Fibroblast of peridontal ligament (primary cell): ENCODE data around the gene PGBD4.
A peak's percentile ranks its signal among the peaks of the same experiment; 100 is the strongest.
"Not testable (repeated sequence)": the region's sequence is repeated elsewhere in the genome, so short reads cannot be mapped to it uniquely, and the experiment has no call there.

Experiments used
- DNase-seq: peaks from one replicate; pipeline ENCODE4 v3.0.0-alpha.2; 2010; ENCODE audit errors: extremely low read depth

PGBD4 gene

GRCh38 chr15:34114215-34114614 lies 12.3 kb downstream of the PGBD4 start:
- no peak for DNase-seq

- DNase-seq, result no peak
Measured at GRCh38 chr15:34114739-34115138, 12.9 kb downstream of the PGBD4 start.

GRCh38 chr15:34116620-34117019 lies 14.7 kb downstream of the PGBD4 start:
- DNase-seq, result no peak

GRCh38 chr15:34119291-34119690 lies 17.4 kb downstream of the PGBD4 start:
- peak; percentile 24 for DNase-seq

- DNase-seq, result not testable (repeated sequence)
Measured at GRCh38 chr15:34120420-34120819, 18.5 kb downstream of the PGBD4 start.

- DNase-seq, result not testable (repeated sequence)
Measured at GRCh38 chr15:34121786-34122185, 19.9 kb downstream of the PGBD4 start.

GRCh38 chr15:34122771-34123183 lies 20.9 kb downstream of the PGBD4 start:
- peak; percentile 46 for DNase-seq

- no peak for DNase-seq
Measured at GRCh38 chr15:34124651-34125050, 22.8 kb downstream of the PGBD4 start.

GRCh38 chr15:34125945-34126344 lies 24.1 kb downstream of the PGBD4 start:
- no peak for DNase-seq

GRCh38 chr15:34126522-34126921 lies 24.6 kb downstream of the PGBD4 start:
- DNase-seq, result no peak

GRCh38 chr15:34128898-34129297 lies 27.0 kb downstream of the PGBD4 start:
- no peak for DNase-seq

GRCh38 chr15:34132881-34133280 lies 31.0 kb downstream of the PGBD4 start:
- DNase-seq, result peak; percentile 59

GRCh38 chr15:34133511-34133910 lies 31.6 kb downstream of the PGBD4 start:
- no peak for DNase-seq

- DNase-seq, result peak; percentile 10
Measured at GRCh38 chr15:34147371-34148140, 45.7 kb downstream of the PGBD4 start.

GRCh38 chr15:34154725-34155204 lies 52.9 kb downstream of the PGBD4 start:
- no peak for DNase-seq

GRCh38 chr15:34155859-34156258 lies 54.0 kb downstream of the PGBD4 start:
- no peak for DNase-seq
